ENCODE data around the gene TTC21B.

The TTC21B gene

GRCh38 chr2:165827016-165827920, 126.3 kb downstream of the TTC21B start:
- no peaks in the 10 kb centered on the region for H3K36me3 ChIP-seq
- no peak for TF ChIP-seq Cebpa-rat (IDR thresholded peaks at IDR 0.05)
- no peaks in the 10 kb centered on the region for H3K27me3 ChIP-seq
- no peak overlapping the region for H3K27ac ChIP-seq
- no peaks in the 10 kb centered on the region for H3K4me1 ChIP-seq
- no peaks in the 10 kb centered on the region for H4K20me1 ChIP-seq
- H3K9me3 ChIP-seq = no peaks in the 10 kb centered on the region
- H3K4me3 ChIP-seq = no peak overlapping the region
- H3K9ac ChIP-seq = no peak overlapping the region
- H3K4me2 ChIP-seq = no peak overlapping the region

- no peak overlapping the region for H3K9ac ChIP-seq
- no peak overlapping the region for H3K27ac ChIP-seq
- H3K27me3 ChIP-seq = no peaks in the 10 kb centered on the region
- TF ChIP-seq Cebpa-rat (IDR thresholded peaks at IDR 0.05) = no peak
- H3K4me1 ChIP-seq = no peaks in the 10 kb centered on the region
- no peaks in the 10 kb centered on the region for H4K20me1 ChIP-seq
- no peaks in the 10 kb centered on the region for H3K36me3 ChIP-seq
- no peaks in the 10 kb centered on the region for H3K9me3 ChIP-seq
- H3K4me2 ChIP-seq = no peak overlapping the region
- no peak overlapping the region for H3K4me3 ChIP-seq
These were observed 128.5 kb downstream of the TTC21B start for GRCh38 chr2:165825041-165825440.
